DOHH2 (cell line): ENCODE results near the gene UFSP1.
A peak's percentile ranks its signal among the peaks of the same experiment; 100 is the strongest.

ENCODE experiments used
- H3F3A ChIP-seq: fragments of 200-600 bp; sonication (generic), shearing (Covaris generic); 2 replicates; pipeline ENCODE4 v1.6.0; 2016; ENCODE audit warnings: antibody characterized with exemption, mild to moderate bottlenecking; ENCODE audit not compliant: control insufficient read depth, insufficient read depth
- H3K27ac ChIP-seq: fragments of 200-600 bp; sonication (generic); 2 replicates; pipeline ENCODE4 v1.5.1; 2014; ENCODE audit warnings: low read depth, mild to moderate bottlenecking, low read length, moderate library complexity
- H3K27me3 ChIP-seq: fragments of 200-600 bp; sonication (generic); 2 replicates; pipeline ENCODE4 v1.6.1; 2014; ENCODE audit warnings: mild to moderate bottlenecking, low read length, mixed read lengths; ENCODE audit not compliant: control insufficient read depth
- H3K36me3 ChIP-seq: fragments of 200-600 bp; sonication (generic); 2 replicates; pipeline ENCODE4 v1.6.1; 2014; ENCODE audit warnings: mild to moderate bottlenecking, low read length, moderate library complexity, mixed read lengths; ENCODE audit not compliant: control insufficient read depth
- H3K4me1 ChIP-seq: fragments of 200-600 bp; sonication (generic); 2 replicates; pipeline ENCODE4 v1.6.1; 2014; ENCODE audit warnings: mild to moderate bottlenecking, low read length, mixed read lengths; ENCODE audit not compliant: control insufficient read depth
- H3K4me2 ChIP-seq: fragments of 200-600 bp; sonication (generic); 2 replicates; pipeline ENCODE4 v1.6.0; 2014; ENCODE audit warnings: mild to moderate bottlenecking, low read length, moderate library complexity
- H3K4me3 ChIP-seq: fragments of 200-600 bp; sonication (generic); 2 replicates; pipeline ENCODE4 v1.5.1; 2014; ENCODE audit warnings: mild to moderate bottlenecking, low read length, mixed read lengths
- H3K79me2 ChIP-seq: fragments of 200-600 bp; sonication (generic); 2 replicates; pipeline ENCODE4 v1.6.1; 2014; ENCODE audit warnings: mild to moderate bottlenecking, low read length, mixed read lengths; ENCODE audit not compliant: control insufficient read depth
- H3K9me2 ChIP-seq: fragments of 200-600 bp; sonication (generic); replicated peaks from 2 replicates; pipeline ENCODE4 v1.6.1; 2014; ENCODE audit warnings: mild to moderate bottlenecking, low read length, mixed read lengths; ENCODE audit not compliant: control insufficient read depth
- H3K9me3 ChIP-seq: fragments of 200-600 bp; sonication (generic); 2 replicates; pipeline ENCODE4 v1.6.1; 2014; ENCODE audit warnings: antibody characterized with exemption, low read length, mixed read lengths; ENCODE audit not compliant: control insufficient read depth, insufficient read depth
- H4K20me1 ChIP-seq: fragments of 200-600 bp; sonication (generic); 2 replicates; pipeline ENCODE4 v1.6.0; 2014; ENCODE audit warnings: low read depth, mild to moderate bottlenecking, antibody characterized with exemption, low read length, moderate library complexity; ENCODE audit not compliant: control insufficient read depth, insufficient read depth
- CTCF ChIP-seq: fragments of 200-600 bp; sonication (generic); IDR thresholded peaks from one replicate; pipeline ENCODE4 v1.5.1; 2014; ENCODE audit warnings: antibody characterized with exemption, mild to moderate bottlenecking, low read depth, low read length; ENCODE audit not compliant: poor library complexity, severe bottlenecking
- EZH2phosphoT487 ChIP-seq: fragments of 200-600 bp; sonication (generic); IDR thresholded peaks from 2 replicates; pipeline ENCODE4 v1.6.1; 2017; ENCODE audit warnings: borderline replicate concordance, mild to moderate bottlenecking, antibody characterized with exemption, low read length, moderate library complexity, mixed read lengths

Gene UFSP1

GRCh38 chr7:100878013-100878412 lies 11.5 kb downstream of the UFSP1 start:
- H3K36me3 ChIP-seq: peaks cover 95% of the 10 kb centered on the region
- H3K27me3 ChIP-seq: no peaks in the 10 kb centered on the region
- no peaks in the 10 kb centered on the region for H3K9me3 ChIP-seq
- TF ChIP-seq CTCF (no peak), EZH2phosphoT487 (no peak)
- H3K4me2 ChIP-seq: peak overlapping the region; percentile 95
- peaks cover 85% of the 10 kb centered on the region for H3K79me2 ChIP-seq
- peaks cover 51% of the 10 kb centered on the region for H3K4me1 ChIP-seq
- H3K27ac ChIP-seq: no peak overlapping the region
- H3K4me3 ChIP-seq: no peak overlapping the region
- H3K9me2 ChIP-seq: no peaks in the 10 kb centered on the region
- H4K20me1 ChIP-seq: peaks cover 28% of the 10 kb centered on the region
- H3F3A ChIP-seq: 0 out of 2 replicates have a peak, but pooled peaks cover 5% of the 10 kb centered on the region

DNA sequence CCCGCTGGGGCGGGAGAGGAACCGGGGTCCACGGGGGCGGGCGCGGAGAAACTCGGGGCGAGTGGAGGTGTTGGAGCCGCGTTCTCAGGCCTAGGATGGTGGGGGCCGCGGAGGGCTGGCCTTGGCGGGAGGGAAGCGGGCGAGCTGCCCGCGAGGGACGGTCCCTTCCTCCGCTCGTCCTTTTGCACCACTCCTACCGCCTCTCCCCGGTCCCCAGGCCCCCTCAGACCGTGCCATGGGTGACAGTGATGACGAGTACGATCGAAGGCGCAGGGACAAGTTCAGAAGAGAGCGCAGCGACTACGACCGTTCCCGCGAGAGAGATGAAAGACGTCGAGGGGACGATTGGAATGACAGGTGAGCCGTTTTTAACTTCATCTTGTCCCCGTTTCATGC lies 14.2 kb downstream of the UFSP1 start:
- TF ChIP-seq CTCF (no peak), EZH2phosphoT487 (no peak)

DNA sequence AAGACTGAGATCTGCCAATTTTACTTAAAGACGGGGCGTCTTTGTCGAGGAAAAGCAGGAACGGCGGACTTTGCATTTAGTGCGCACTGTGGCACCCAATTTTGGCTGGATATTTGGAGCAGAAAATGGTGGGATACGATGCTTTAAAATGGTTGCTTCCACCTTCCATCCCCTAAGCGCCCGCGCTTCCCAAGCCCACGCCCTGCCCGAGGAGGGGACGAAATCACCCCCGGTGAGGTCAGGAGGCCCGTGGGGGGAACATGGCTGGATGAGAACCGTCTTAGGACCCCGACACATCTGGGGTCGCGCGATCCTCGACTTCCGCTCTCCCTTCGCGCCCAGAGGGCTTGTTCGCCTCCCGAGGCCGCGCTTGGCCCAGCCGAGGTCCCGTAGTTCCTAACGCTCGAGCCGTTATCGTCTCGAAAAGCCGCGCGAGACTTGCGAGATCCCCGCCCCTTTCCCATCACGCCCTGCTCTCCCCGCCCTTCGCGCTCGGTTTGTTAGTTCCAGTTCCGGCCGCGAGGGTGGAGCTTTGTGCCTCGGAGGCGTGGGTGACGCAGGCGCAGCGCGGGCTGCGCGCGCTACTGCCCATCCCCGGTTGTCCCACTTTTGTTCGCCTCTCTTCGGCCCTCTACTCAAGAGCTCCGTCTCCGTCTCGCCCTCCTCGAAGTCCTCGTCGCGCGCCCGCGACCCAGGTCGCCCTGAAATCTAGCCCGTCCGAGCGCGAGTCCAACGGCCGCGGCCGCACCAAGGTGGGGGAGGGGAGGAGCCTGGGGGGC lies 14.7 kb downstream of the UFSP1 start, which contains the start of gene SRRT:
SRRT (plus strand) TSS at position 527 of the 779 bp plus-strand sequence. CDS start 488 bp downstream, outside the sequence.
- peaks cover 49% of the 10 kb centered on the region for H3K4me1 ChIP-seq
- peaks cover 91% of the 10 kb centered on the region for H3K36me3 ChIP-seq
- peak within 1 kb of the TSS; percentile 78 for H3K27ac ChIP-seq
- H3K79me2 ChIP-seq: peaks cover 71% of the 10 kb centered on the region
- no peaks in the 10 kb centered on the region for H3K27me3 ChIP-seq
- H3K4me2 ChIP-seq: peak within 1 kb of the TSS; percentile 95
- H4K20me1 ChIP-seq: peaks cover 28% of the 10 kb centered on the region
- no peaks in the 10 kb centered on the region for H3K9me2 ChIP-seq
- TF ChIP-seq CTCF: no peak
- no peak for TF ChIP-seq EZH2phosphoT487
- H3K9me3 ChIP-seq: no peaks in the 10 kb centered on the region
- peak within 1 kb of the TSS; percentile 93 for H3K4me3 ChIP-seq
- peaks cover 12% of the 10 kb centered on the region for H3F3A ChIP-seq

More for the DNA sequence above, 14.2 kb downstream of the UFSP1 start:
- peaks cover 28% of the 10 kb centered on the region for H4K20me1 ChIP-seq
- peaks cover 12% of the 10 kb centered on the region for H3F3A ChIP-seq
- no peaks in the 10 kb centered on the region for H3K9me3 ChIP-seq
- H3K9me2 ChIP-seq: no peaks in the 10 kb centered on the region
- peaks cover 73% of the 10 kb centered on the region for H3K79me2 ChIP-seq
- peak overlapping the region; percentile 93 for H3K4me3 ChIP-seq
- H3K4me2 ChIP-seq: peak overlapping the region; percentile 95
- H3K27me3 ChIP-seq: no peaks in the 10 kb centered on the region
- H3K36me3 ChIP-seq: peaks cover 92% of the 10 kb centered on the region
- peaks cover 51% of the 10 kb centered on the region for H3K4me1 ChIP-seq
- H3K27ac ChIP-seq: peak overlapping the region; percentile 78
